ENCODE data around the gene COL4A4.

- TF ChIP-seq CTCF (IDR thresholded peaks at IDR 0.05) (no peak), ZFX (IDR thresholded peaks at IDR 0.05; ENCODE audit: borderline replicate concordance) (no peak)
These were observed 143.6 kb downstream of the COL4A4 start for GRCh38 chr2:227020416-227020815.
